Muscle layer of colon (tissue), 2 donors: ENCODE measurements around the gene POU4F3.

ENCODE experiments used
- H3K27ac ChIP-seq: one replicate; pipeline ENCODE4 v1.7.0; 2013; ENCODE audit warnings: low read depth, mild to moderate bottlenecking, low read length, moderate library complexity
- H3K27me3 ChIP-seq, 2 donors: one replicate each; pipeline ENCODE4 v1.7.0; 2013; ENCODE audit warnings: low read length in 2 of 2, mild to moderate bottlenecking in 2 of 2; ENCODE audit not compliant: insufficient read depth in 2 of 2, control insufficient read depth in 1 of 2
- H3K36me3 ChIP-seq: one replicate; pipeline ENCODE4 v1.7.0; 2013; ENCODE audit warnings: mild to moderate bottlenecking, low read length; ENCODE audit not compliant: insufficient read depth
- H3K4me1 ChIP-seq: one replicate; pipeline ENCODE4 v1.7.0; 2013; ENCODE audit warnings: mild to moderate bottlenecking, low read length; ENCODE audit not compliant: insufficient read depth
- H3K4me3 ChIP-seq, 2 donors: one replicate each; pipeline ENCODE4 v1.7.0; 2013; ENCODE audit warnings: low read length in 2 of 2, low read depth in 1 of 2, mild to moderate bottlenecking in 1 of 2, moderate library complexity in 1 of 2
- H3K9ac ChIP-seq: one replicate; pipeline ENCODE4 v1.7.0; 2013; ENCODE audit warnings: low read length
- H3K9me3 ChIP-seq: one replicate; pipeline ENCODE4 v1.7.0; 2013; ENCODE audit warnings: mild to moderate bottlenecking, low read length
- donor health status: abdominal sarcoma.
- donor health status: Adenocarcinoma of cecum.

The POU4F3 gene

GRCh38 chr5:146340260-146341081 lies 1.8 kb downstream of the POU4F3 start:
- H3K27me3 ChIP-seq, result peaks cover 66 to 93% of the 10 kb centered on the region in 2 donors
- no peaks in the 10 kb centered on the region for H3K4me1 ChIP-seq
- no peak overlapping the region for H3K27ac ChIP-seq
- H3K9me3 ChIP-seq, result no peaks in the 10 kb centered on the region
- H3K36me3 ChIP-seq, result no peaks in the 10 kb centered on the region
- peak overlapping the region in 1 of 2 donors; percentile 27 for H3K4me3 ChIP-seq
- H3K9ac ChIP-seq, result no peak overlapping the region

- H3K4me1 ChIP-seq, result no peaks in the 10 kb centered on the region
- no peaks in the 10 kb centered on the region for H3K9me3 ChIP-seq
- H3K9ac ChIP-seq, result no peak overlapping the region
- H3K27me3 ChIP-seq, result peaks cover 63 to 94% of the 10 kb centered on the region in 2 donors
- H3K27ac ChIP-seq, result no peak overlapping the region
- H3K36me3 ChIP-seq, result no peaks in the 10 kb centered on the region
- H3K4me3 ChIP-seq, result no peak overlapping the region
These were observed 3.2 kb downstream of the POU4F3 start for GRCh38 chr5:146341854-146342253.

- Histone ChIP-seq H3K9ac (no peak overlapping the region), H3K4me3 (no peak overlapping the region), H3K9me3 (no peaks in the 10 kb centered on the region), H3K27ac (no peak overlapping the region), H3K36me3 (no peaks in the 10 kb centered on the region), H3K4me1 (no peaks in the 10 kb centered on the region), H3K27me3 (peaks cover 63 to 87% of the 10 kb centered on the region in 2 donors)
These were observed 3.9 kb downstream of the POU4F3 start for GRCh38 chr5:146342519-146342881.

- Histone ChIP-seq H3K4me1 (no peaks in the 10 kb centered on the region), H3K4me3 (no peak overlapping the region), H3K9me3 (no peaks in the 10 kb centered on the region), H3K9ac (no peak overlapping the region), H3K27me3 (peaks cover 63 to 80% of the 10 kb centered on the region in 2 donors), H3K27ac (no peak overlapping the region), H3K36me3 (no peaks in the 10 kb centered on the region)
These were observed 4.5 kb downstream of the POU4F3 start for GRCh38 chr5:146342882-146343865.

- H3K27me3 ChIP-seq, result peaks cover 62 to 68% of the 10 kb centered on the region in 2 donors
- no peaks in the 10 kb centered on the region for H3K4me1 ChIP-seq
- H3K9me3 ChIP-seq, result no peaks in the 10 kb centered on the region
- H3K36me3 ChIP-seq, result no peaks in the 10 kb centered on the region
- H3K27ac ChIP-seq, result no peak overlapping the region
- H3K4me3 ChIP-seq, result no peak overlapping the region
- no peak overlapping the region for H3K9ac ChIP-seq
These were observed 5.8 kb downstream of the POU4F3 start for GRCh38 chr5:146344155-146345118.

- H3K9ac ChIP-seq, result no peak overlapping the region
- H3K4me3 ChIP-seq, result peak overlapping the region in 1 of 2 donors; percentile 13
- no peaks in the 10 kb centered on the region for H3K9me3 ChIP-seq
- H3K27ac ChIP-seq, result no peak overlapping the region
- H3K36me3 ChIP-seq, result no peaks in the 10 kb centered on the region
- H3K4me1 ChIP-seq, result no peaks in the 10 kb centered on the region
- H3K27me3 ChIP-seq, result peaks cover 54 to 60% of the 10 kb centered on the region in 2 donors
These were observed 6.6 kb downstream of the POU4F3 start for GRCh38 chr5:146345240-146345577.

- Histone ChIP-seq H3K9ac (no peak overlapping the region), H3K27me3 (peaks cover 51 to 54% of the 10 kb centered on the region in 2 donors), H3K4me3 (peak overlapping the region in 1 of 2 donors; percentile 13), H3K9me3 (no peaks in the 10 kb centered on the region), H3K36me3 (no peaks in the 10 kb centered on the region), H3K4me1 (no peaks in the 10 kb centered on the region), H3K27ac (no peak overlapping the region)
These were observed 7.1 kb downstream of the POU4F3 start for GRCh38 chr5:146345578-146346366.

GRCh38 chr5:146357126-146357525 lies 18.5 kb downstream of the POU4F3 start:
- no peaks in the 10 kb centered on the region for H3K27me3 ChIP-seq
- H3K27ac ChIP-seq, result no peak overlapping the region
- no peaks in the 10 kb centered on the region for H3K4me1 ChIP-seq
- no peaks in the 10 kb centered on the region for H3K36me3 ChIP-seq
- no peak overlapping the region for H3K9ac ChIP-seq
- no peaks in the 10 kb centered on the region for H3K9me3 ChIP-seq
- H3K4me3 ChIP-seq, result no peak overlapping the region

GRCh38 chr5:146359836-146360235 lies 21.2 kb downstream of the POU4F3 start:
- no peak overlapping the region for H3K9ac ChIP-seq
- H3K4me3 ChIP-seq, result no peak overlapping the region
- no peaks in the 10 kb centered on the region for H3K4me1 ChIP-seq
- no peak overlapping the region for H3K27ac ChIP-seq
- H3K36me3 ChIP-seq, result no peaks in the 10 kb centered on the region
- H3K27me3 ChIP-seq, result no peaks in the 10 kb centered on the region
- no peaks in the 10 kb centered on the region for H3K9me3 ChIP-seq

- no peak overlapping the region for H3K4me3 ChIP-seq
- no peak overlapping the region for H3K27ac ChIP-seq
- H3K27me3 ChIP-seq, result no peaks in the 10 kb centered on the region
- no peak overlapping the region for H3K9ac ChIP-seq
- no peaks in the 10 kb centered on the region for H3K4me1 ChIP-seq
- H3K9me3 ChIP-seq, result no peaks in the 10 kb centered on the region
- H3K36me3 ChIP-seq, result no peaks in the 10 kb centered on the region
These were observed 24.7 kb downstream of the POU4F3 start for GRCh38 chr5:146363161-146363874.
